AG08396 (cell line): ENCODE measurements around the gene TBC1D22A.
"Not testable (repeated sequence)": the region's sequence is repeated elsewhere in the genome, so short reads cannot be mapped to it uniquely, and the experiment has no call there.

Source experiments
- DNase-seq: peaks from one replicate; pipeline ENCODE4 v3.0.0; 2012; ENCODE audit warnings: low spot score, mixed read lengths

Gene TBC1D22A, protein sequence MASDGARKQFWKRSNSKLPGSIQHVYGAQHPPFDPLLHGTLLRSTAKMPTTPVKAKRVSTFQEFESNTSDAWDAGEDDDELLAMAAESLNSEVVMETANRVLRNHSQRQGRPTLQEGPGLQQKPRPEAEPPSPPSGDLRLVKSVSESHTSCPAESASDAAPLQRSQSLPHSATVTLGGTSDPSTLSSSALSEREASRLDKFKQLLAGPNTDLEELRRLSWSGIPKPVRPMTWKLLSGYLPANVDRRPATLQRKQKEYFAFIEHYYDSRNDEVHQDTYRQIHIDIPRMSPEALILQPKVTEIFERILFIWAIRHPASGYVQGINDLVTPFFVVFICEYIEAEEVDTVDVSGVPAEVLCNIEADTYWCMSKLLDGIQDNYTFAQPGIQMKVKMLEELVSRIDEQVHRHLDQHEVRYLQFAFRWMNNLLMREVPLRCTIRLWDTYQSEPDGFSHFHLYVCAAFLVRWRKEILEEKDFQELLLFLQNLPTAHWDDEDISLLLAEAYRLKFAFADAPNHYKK

GRCh38 chr22:46762238-46763050, at the start of gene TBC1D22A:
Gene TBC1D22A (plus strand): TSS chr22:46762650. CDS start chr22:46762787, 137 bp downstream.
- peak; percentile 96 for DNase-seq

DNA sequence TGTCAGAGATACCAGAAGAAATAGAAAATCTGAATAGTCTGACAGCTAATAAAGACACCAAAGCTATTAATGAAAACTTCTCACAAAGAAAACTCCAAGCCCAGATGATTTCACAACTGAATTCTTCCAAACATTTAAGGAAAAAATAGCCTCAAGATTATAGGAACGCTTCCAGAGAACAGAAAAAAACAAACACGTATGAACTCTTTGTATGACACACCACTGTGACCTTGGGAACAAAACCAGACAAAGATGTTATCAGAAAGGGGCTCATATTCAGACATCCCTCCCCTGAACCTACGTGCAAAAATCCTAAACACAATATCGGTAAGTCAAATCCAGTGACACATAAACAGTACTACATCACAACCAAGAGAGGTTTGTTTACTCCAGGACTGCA, 47.9 kb upstream of the TBC1D22A start:
- no peak for DNase-seq

GRCh38 chr22:46719921-46720320, 42.5 kb upstream of the TBC1D22A start:
- no peak for DNase-seq

DNA sequence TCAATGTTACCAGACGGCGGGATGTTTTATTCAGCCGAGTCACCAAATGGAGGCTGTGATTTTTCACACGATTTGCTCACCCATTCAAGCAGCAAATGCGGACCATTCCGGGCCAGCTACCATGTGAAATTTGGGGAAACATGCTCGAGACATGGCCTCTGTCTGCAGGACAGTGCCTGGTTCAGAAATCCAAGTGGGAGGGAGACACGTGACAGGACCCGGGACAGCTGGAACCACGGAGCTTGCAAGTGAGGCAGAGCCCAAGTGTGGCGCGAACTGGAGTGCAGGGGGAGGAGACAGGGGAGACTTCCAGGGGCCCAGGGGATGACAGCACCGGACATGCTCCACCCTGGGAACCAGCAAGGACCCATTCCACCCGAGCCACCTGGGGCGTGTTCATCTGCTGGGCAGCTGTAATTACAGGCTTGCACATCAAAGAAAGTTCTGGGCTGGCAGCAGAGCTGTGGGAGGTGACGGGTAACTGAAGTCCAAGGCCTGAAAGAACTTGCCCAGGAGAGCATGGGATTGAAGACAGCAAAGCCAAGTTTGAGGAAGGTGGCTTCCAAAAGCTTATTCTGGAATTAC, 40.9 kb upstream of the TBC1D22A start:
- no peak for DNase-seq

DNA sequence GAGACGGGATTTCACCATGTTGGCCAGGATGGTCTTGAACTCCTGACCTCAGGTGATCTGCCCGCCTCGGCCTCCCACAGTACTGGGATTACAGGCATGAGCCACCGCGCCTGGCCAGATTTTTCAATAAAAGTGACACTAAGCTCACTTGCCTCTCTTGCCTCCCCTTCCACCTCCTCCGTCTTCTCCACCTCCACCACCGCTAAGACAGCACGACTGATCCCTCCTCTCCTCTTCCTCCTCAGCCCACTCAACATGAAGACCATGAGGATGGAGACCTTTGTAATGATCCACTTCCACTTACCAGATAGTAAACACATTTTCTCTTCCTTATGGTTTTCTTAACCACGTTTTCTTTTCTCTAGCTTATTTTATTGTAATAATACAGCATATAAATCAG, 38.6 kb upstream of the TBC1D22A start:
- DNase-seq = no peak

GRCh38 chr22:46725096-46725495, 37.4 kb upstream of the TBC1D22A start:
- DNase-seq = no peak

DNA sequence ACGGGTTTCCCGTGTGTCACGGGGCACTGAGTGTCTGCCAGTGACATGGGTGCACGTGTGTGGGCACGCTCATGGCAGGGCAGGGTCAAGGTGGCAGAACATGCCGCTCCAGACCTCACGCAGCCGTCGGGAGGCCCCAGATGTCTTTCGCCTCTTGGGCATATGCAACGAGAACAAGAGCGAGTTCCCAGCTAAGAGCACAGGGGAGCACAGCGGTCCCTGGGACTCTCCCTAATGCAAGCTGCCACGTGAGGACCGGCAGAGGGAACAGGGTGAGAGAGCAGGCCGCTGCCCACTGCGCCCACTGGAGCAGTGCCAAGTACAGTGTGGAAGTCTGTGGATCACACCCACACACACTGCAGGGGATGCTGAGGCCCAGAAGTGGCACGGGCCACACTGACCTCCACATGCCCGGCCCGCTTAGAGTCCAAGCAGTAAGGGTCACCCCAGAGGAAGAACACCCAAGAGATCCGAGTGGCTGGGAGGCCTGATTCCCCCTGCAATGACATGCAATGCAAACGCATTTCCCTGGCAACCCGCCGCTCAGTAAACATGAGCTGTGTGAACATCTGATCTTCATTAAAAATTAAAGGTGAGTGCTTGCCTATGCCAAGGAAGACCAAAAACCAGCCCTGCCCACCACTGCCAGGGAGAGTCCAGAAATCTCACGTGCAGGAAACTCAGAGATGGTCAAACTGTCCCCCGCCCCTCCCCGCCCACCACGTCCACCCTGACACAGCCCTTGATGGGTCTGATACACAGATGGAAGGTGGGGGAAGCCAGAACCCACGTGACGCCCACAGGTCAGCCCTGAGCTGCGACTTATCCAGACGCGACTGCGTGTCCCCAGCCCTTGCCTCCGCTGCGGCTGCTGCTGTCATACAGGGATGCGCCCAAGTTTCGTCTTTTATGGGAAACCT, 36.1 kb upstream of the TBC1D22A start:
- no peak for DNase-seq

- DNase-seq = no peak
Measured at GRCh38 chr22:46726986-46727317, 35.5 kb upstream of the TBC1D22A start.

DNA sequence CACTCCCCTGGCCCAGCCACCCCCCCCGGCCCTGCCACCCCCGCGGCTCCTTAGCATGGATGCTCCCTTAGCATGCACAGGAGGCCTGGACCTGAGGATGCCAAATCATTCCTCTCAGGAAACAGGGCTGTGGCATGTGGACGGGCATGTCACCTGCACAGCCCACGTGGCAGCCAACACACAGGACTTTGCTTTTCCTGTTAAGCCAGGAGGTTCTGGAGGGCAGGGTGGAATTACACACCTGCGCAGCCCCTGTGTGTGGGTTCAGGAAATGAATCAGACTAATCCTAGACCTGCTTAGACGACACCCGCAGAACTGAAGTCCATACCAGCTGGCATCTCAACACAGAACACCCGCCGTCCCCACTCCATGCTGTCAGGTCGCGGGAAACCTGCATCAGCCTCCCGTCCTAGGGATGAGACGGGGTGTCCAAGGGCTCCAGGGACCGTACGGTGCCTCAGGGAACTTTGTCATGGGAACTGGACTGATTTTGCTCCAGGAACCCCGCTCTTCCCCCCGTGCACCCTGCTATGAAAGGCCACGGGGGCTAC, 34.6 kb upstream of the TBC1D22A start:
- DNase-seq = no peak

DNA sequence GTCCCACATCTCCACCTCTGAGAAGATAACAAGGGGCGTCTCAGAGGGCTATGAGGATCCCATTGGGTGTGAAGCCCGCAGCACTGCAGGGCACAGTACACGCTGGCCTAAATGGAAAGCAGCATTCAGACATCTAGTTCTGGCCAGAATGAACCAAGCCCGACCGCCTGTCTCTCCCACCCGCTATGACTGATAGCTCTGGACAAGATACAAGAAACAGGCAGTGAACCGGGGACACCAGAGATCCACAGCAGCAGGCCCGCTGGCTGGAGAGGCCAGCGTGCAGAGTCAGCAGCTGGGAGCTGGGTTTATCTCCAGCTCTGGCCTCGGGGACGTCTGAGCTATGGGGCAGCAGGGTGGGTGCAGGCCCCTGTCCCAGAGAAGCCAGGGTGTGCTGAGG, 34.0 kb upstream of the TBC1D22A start:
- DNase-seq = no peak

DNA sequence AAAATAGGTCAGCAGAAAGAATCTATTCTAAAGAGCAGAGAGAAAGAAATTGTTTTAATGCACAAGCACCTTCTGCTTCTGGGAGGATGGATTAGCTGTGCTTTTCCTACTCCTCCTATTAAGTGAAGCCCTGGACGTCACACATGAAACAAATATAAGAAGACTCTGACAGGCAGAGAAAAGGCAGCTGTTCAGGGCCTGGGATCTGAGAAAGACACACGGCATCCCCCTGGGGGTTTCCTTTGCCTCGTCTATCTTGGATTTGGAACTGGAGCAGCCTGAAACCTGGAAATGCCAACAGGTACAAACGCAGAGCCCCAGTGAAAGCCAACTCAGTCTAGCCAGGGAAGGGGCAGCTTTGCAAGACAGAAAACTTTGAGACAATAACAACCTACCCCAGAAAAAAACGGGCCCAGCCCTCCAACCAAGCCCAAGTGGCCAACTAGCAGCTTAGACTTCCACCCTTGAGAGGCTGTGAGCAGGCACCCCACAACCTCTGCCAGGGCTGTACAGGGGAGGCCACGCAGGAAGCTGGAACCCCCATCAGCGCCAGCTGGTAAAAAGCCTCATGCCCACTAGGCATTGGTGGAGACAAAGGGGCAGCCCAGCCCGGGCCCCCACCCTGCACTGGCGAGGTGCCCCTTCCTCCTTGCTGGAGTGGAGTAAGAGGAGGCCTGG, 31.7 kb upstream of the TBC1D22A start:
- DNase-seq = no peak

DNA sequence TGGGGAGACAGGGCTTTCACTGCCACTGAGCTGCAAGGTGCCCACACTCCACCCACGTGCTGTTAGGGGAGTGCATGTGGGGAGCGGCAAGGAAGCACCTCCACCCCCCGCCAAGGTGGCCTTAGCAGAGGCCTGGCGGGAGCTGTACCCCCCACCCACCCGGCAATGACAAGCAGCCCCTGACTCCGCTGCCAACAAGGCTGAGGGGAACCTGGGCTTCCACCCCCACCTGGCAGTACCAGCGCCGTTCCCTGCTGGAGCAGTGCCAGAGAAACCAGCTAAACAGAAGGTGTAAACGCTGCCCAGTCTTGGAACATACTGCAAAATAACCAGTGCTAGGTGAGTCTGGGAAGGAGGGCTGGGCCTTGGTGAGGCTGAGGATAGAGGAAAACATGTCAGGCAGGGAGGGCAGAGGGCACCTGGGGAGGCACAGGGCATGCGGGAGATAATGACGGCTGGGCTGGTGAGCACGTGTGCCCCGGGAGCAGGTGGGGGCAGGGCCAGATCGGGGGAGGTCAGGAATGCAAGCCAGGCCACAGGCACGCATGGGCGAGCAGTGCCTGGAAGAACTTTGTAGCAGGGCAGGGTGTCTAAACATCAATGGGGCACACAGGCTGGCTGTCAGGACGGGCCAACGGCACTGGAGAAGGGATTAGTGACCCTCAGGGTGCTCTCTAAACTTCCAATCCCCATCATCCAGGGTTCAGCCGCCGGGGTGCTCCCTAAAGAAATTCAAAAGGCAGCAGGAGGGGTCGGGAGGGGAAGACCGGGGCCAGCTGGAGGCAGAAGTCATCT, 31.0 kb upstream of the TBC1D22A start:
- DNase-seq = peak; percentile 31

DNA sequence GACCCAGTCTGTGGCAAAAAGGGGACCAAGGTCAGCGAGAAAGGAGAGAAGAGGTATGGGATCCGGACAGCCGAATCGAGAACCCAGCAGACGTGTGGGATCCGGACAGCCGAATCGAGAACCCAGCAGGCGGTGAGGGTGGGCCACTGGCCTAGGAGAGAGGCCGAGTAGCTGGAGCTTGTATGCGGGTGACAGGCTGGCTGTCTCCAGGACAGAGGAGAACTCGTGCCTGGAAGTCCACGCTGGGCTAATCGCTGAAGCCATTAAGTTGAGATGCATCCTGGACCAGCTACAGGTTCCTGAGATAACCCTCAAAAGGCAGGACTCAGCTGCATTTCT, 30.4 kb upstream of the TBC1D22A start:
- DNase-seq = no peak

- DNase-seq = no peak
Measured at GRCh38 chr22:46732513-46732912, 29.9 kb upstream of the TBC1D22A start.

GRCh38 chr22:46734213-46734722, 28.2 kb upstream of the TBC1D22A start:
- DNase-seq = not testable (repeated sequence)

DNA sequence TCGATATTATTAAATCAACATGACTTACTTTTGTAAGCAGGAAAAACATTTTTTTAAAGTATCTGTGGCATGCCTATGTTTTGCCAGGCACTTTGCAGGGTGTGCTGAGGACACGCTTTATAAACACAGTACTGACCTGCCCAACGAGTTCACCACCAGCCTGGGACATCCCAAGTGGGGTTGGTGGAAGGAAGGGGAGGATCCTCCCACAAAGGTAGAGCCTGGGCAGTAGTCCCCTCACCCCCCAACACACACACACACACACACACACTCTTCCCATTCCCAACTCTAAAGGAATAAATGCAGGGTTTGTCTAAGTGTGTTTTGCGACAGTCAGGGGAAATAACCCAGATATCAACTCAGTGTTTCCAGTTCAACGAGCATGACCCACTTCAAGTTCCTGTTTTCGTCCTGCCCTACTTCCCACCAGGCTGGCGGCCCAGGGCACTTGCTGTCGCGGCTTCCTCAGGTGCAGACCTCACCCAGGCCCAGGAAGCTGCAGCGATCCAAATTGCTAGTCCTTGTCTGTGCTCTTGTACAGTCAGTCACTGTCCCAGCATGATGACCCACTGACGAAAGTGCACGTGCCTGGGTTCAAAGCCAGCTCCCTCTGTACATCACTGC, 27.5 kb upstream of the TBC1D22A start:
- no peak for DNase-seq

DNA sequence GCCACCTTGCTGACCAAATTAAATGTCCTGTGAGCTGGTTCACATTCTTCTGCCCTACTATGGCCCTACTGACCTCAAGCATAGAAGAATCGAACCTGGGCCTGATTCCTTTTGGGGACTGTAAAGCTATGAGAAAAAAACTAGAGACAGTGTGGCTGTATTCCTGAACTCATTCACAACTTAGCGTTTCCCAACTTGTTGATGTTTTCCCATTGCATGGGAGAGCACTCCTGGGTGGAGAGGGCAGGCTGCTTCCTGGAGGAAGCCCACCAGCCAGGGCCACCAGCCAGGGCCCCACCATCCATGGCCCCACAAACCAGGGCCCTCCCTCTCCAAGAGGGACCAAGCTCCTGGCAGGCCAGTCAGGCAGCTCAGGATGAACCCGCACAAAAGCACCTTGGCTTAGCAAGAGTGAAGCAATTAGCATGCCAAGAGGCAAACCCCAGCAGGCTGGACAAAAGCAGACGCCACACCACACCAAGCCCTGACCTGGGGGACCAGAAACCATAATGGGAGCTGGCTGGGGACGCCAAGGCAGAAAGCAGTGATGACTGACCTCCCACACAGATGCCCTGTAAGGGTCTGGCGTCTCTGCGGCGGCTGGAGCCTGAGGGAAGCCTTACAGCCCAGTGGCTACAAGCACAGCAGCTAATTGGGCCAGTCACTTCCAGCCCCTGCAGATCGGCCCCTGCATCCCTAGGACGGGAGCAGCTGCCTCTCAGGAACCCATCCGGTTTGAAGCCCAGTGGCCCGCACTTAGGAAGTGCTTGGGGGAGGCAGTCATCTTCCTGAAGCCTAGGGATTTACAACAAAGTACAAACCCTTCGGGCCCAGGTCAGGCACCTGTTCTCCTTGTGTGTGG, 26.5 kb upstream of the TBC1D22A start:
- DNase-seq = no peak

GRCh38 chr22:46736705-46737104, 25.7 kb upstream of the TBC1D22A start:
- DNase-seq = no peak
